Skeletal muscle satellite cell (primary cell): ENCODE results near the gene CARD9.

Experiments used
- H3K27me3 ChIP-seq: 2 replicates; pipeline ENCODE4 v1.7.0; 2013; ENCODE audit warnings: low read length; ENCODE audit not compliant: control insufficient read depth, insufficient read depth
- H3K36me3 ChIP-seq: 2 replicates; pipeline ENCODE4 v1.7.0; 2013; ENCODE audit warnings: mild to moderate bottlenecking, control low read depth, low read length; ENCODE audit not compliant: insufficient read depth
- H3K4me1 ChIP-seq: 2 replicates; pipeline ENCODE4 v1.7.0; 2013; ENCODE audit warnings: low read length; ENCODE audit not compliant: control insufficient read depth, insufficient read depth
- H3K4me2 ChIP-seq: 2 replicates; pipeline ENCODE4 v1.7.0; 2013; ENCODE audit warnings: mild to moderate bottlenecking, low read length
- H3K4me3 ChIP-seq: 2 replicates; pipeline ENCODE4 v1.7.0; 2013; ENCODE audit warnings: low read length
- H3K9ac ChIP-seq: 2 replicates; pipeline ENCODE4 v1.7.0; 2013; ENCODE audit warnings: mild to moderate bottlenecking, low read depth, low read length, moderate library complexity
- H3K9me3 ChIP-seq: replicated peaks from 2 replicates; pipeline ENCODE4 v1.7.0; 2013; ENCODE audit warnings: mild to moderate bottlenecking, control low read depth, low read length

Gene CARD9

DNA sequence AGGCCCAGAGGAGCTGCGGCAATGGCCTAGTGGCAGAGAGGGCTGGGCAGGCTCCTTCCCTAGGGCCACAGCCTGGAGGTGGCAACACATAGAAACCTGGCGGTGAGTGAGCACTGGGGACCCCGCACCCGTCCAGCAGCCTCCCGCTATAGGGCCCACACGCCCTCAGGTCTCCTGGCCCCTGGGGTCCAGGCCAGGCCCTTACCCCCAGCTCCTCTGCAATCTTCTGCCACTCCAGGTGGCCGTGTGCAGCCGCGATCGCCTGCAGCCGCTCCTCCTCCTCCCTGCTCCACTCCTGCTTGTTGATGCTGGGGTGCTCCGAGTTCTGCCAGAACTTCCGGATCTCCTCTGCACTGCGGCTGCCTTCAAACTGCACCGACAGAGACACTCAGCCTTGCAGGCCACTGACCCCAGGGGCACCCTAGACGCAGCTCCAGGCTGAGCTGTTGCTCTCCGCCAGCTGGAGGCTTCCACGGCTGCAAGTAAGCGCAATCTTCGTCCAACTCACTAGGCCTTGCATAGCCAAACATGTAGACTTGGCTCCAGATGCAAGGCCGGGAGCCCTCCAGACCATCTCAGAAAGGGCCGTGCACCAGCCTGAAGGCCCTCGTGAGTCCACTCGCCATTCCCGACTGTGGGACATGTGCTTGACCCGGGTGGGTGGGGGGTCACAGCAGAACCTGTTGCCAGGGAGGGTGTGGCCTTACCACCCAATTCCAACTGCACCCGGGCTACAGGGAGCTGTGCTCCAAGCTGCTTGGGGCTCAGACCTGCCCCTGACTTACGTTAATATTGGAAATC, 18.5 kb upstream of the CARD9 start:
- Histone ChIP-seq H3K4me3 (no peak overlapping the region), H3K4me2 (no peak overlapping the region), H3K9ac (no peak overlapping the region), H3K36me3 (peaks cover 80% of the 10 kb centered on the region), H3K9me3 (no peaks in the 10 kb centered on the region), H3K27me3 (no peaks in the 10 kb centered on the region), H3K4me1 (no peaks in the 10 kb centered on the region)

GRCh38 chr9:136389396-136389795, 15.9 kb upstream of the CARD9 start:
- no peaks in the 10 kb centered on the region for H3K9me3 ChIP-seq
- H3K4me2 ChIP-seq, result no peak overlapping the region
- no peak overlapping the region for H3K4me3 ChIP-seq
- H3K9ac ChIP-seq, result no peak overlapping the region
- H3K27me3 ChIP-seq, result no peaks in the 10 kb centered on the region
- H3K4me1 ChIP-seq, result no peaks in the 10 kb centered on the region
- H3K36me3 ChIP-seq, result peaks cover 76% of the 10 kb centered on the region

GRCh38 chr9:136387217-136387616, 13.7 kb upstream of the CARD9 start:
- Histone ChIP-seq H3K4me2 (no peak overlapping the region), H3K36me3 (peaks cover 75% of the 10 kb centered on the region), H3K4me1 (no peaks in the 10 kb centered on the region), H3K27me3 (no peaks in the 10 kb centered on the region), H3K9me3 (no peaks in the 10 kb centered on the region), H3K4me3 (no peak overlapping the region), H3K9ac (no peak overlapping the region)

DNA sequence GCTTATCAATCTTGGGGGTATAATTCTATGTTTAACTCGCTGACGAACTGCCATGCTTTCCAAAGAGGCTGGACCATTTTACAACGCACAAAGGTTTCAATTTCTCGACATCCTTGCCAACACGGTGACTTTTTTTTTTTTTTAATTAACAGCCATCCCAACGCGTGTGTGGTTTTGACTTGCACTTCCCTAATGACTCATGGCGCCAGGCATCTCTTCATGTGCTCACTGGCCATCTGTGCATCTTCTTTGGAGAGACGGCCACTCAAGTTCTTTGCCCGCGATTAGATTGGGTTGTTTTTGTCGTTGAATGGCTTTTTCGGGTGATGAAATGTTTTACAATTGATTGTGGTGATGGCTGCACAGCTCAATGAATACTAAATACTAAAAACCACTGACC, 12.5 kb upstream of the CARD9 start:
- Histone ChIP-seq H3K9me3 (no peaks in the 10 kb centered on the region), H3K27me3 (no peaks in the 10 kb centered on the region), H3K9ac (no peak overlapping the region), H3K36me3 (peaks cover 70% of the 10 kb centered on the region), H3K4me2 (no peak overlapping the region), H3K4me3 (no peak overlapping the region), H3K4me1 (no peaks in the 10 kb centered on the region)

GRCh38 chr9:136385015-136385414, 11.5 kb upstream of the CARD9 start:
- H3K27me3 ChIP-seq, result no peaks in the 10 kb centered on the region
- no peak overlapping the region for H3K9ac ChIP-seq
- H3K4me2 ChIP-seq, result no peak overlapping the region
- H3K4me3 ChIP-seq, result no peak overlapping the region
- H3K36me3 ChIP-seq, result peaks cover 74% of the 10 kb centered on the region
- no peaks in the 10 kb centered on the region for H3K9me3 ChIP-seq
- no peaks in the 10 kb centered on the region for H3K4me1 ChIP-seq

DNA sequence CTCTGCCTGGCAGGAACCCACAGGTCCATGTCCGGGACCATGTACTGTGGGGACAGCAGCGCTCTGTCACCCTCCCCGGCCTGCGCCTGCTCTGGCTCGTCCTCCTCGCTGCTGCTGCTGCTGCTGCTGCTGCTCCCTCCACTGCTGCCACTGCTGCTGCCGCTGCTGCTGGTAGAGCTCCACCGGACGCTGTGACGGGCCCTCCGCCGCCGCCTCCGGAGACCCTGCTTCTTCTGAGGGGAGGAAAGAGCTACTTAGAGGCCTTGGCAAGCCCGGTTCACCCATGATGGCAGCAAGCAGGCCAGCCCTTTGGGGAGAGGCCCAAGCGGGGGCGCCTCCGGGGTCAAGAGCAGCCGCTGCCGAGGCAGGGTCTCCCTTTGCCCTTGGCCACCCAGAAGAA, 10.0 kb upstream of the CARD9 start:
- Histone ChIP-seq H3K27me3 (no peaks in the 10 kb centered on the region), H3K9me3 (no peaks in the 10 kb centered on the region), H3K4me2 (no peak overlapping the region), H3K4me3 (no peak overlapping the region), H3K9ac (no peak overlapping the region), H3K36me3 (peaks cover 67% of the 10 kb centered on the region), H3K4me1 (no peaks in the 10 kb centered on the region)

DNA sequence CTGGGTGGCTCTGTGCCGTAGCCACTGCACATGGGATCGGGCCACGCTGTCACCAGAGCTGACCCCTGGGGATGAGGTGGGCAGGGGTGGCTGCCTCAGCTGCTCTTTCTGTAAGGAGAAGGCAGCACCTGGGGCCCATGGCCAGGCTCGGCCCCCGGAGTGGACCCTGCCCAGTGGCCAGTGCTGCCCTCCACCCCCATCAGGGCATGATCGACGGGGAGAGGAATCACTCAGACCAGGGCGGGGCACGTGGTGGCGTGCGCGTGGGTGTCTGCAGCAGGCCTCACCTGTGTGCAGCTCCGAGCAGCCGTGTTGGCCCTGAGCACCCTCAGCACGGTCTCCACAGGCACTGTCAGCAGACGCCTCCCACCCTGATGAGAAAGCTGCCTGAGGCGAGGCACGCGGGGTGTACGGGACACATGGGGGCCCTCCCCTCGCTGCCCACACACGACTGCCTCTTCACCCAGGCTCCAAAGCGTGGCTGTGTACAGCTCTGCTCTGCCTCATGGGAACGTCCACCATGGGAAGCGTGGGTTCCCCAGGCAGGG, 8.6 kb upstream of the CARD9 start:
- H3K4me2 ChIP-seq, result no peak overlapping the region
- H3K4me1 ChIP-seq, result no peaks in the 10 kb centered on the region
- peaks cover 58% of the 10 kb centered on the region for H3K36me3 ChIP-seq
- no peaks in the 10 kb centered on the region for H3K9me3 ChIP-seq
- H3K4me3 ChIP-seq, result no peak overlapping the region
- H3K9ac ChIP-seq, result no peak overlapping the region
- no peaks in the 10 kb centered on the region for H3K27me3 ChIP-seq

DNA sequence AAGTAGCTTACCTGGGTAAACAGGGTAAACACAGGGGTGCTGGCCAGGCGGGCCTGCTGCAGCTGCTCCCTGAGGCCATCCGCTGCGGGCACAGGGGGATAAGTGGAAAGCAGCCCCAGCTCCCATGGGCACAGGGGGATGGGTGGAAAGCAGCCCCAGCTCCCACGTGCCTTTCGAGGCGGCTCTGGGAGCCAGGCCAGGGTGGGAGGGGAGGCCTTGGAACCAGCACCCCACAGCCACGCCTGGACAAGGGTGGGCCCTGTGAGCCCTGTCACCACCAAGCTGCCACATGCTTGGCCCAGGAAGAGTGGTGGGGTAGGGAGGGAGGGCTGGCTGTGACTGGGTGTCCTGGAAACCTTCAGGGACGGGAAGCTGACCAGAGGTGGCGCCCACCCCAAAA, 7.8 kb upstream of the CARD9 start:
- H3K9me3 ChIP-seq, result no peaks in the 10 kb centered on the region
- no peaks in the 10 kb centered on the region for H3K27me3 ChIP-seq
- H3K9ac ChIP-seq, result no peak overlapping the region
- H3K36me3 ChIP-seq, result peaks cover 56% of the 10 kb centered on the region
- H3K4me1 ChIP-seq, result no peaks in the 10 kb centered on the region
- no peak overlapping the region for H3K4me3 ChIP-seq
- H3K4me2 ChIP-seq, result no peak overlapping the region

DNA sequence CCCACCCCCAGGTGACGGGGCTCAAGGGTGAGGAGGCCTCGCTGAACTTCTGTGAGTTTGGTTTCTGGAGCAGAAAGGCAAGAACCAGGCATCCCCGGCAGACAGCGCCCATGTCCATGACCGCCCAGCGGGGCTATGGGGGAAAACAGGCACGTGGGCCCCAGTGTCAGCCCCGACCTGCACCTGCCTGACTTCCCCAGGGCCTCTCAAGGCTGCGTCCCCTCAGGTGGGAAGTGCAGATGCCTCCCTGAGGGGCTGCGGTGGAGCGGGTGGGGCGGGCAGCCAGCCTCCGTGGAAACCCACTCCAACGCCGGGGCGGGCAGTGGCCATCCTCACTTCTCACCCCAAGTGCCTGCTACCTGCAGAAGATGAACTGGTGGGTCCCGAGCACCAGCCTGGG, 6.9 kb upstream of the CARD9 start:
- Histone ChIP-seq H3K27me3 (no peaks in the 10 kb centered on the region), H3K4me1 (no peaks in the 10 kb centered on the region), H3K9me3 (no peaks in the 10 kb centered on the region), H3K4me3 (no peak overlapping the region), H3K9ac (no peak overlapping the region), H3K4me2 (no peak overlapping the region), H3K36me3 (peaks cover 57% of the 10 kb centered on the region)

DNA sequence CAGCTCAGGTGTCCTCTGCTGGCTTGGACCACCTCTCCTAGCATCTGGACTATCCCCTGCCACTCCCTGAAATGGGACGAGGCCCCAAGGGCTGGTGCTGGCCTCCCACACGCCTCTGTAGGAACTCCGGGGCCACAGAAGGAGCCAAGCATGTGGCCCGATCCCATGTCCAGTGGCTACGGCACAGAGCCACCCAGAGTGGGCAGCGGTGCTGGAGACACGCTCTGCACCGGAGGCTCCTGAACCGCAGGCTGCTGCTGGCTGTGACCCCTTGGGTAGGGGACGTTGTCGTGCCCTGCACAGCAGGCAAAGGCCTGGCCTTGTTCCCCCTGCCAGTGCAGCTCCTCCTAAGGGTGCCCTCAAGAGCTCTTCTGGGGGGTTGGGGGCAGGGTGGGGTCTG, 6.4 kb upstream of the CARD9 start:
- no peak overlapping the region for H3K4me3 ChIP-seq
- peaks cover 56% of the 10 kb centered on the region for H3K36me3 ChIP-seq
- no peaks in the 10 kb centered on the region for H3K27me3 ChIP-seq
- H3K9me3 ChIP-seq, result no peaks in the 10 kb centered on the region
- H3K4me1 ChIP-seq, result no peaks in the 10 kb centered on the region
- no peak overlapping the region for H3K9ac ChIP-seq
- H3K4me2 ChIP-seq, result no peak overlapping the region

DNA sequence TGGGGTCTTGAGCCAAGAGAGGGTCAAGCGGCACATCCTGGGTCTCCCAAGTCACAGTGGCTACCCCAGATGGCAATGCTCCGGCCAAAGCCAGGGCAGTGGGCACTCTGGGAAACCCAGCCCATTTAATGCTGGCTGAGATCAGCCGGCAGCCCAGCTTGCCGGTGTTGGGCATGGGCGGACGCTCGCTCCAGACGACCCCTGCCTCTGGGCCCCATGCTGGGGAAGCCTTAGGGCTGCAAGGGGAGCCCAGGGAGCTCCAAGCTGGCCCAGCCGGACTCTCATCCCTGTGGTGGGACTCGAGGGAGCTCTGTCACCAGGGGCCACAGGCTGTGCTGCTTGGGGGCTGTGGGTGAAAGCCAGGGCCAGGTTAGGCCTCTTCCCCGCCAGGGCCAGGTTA, 5.9 kb upstream of the CARD9 start:
- H3K27me3 ChIP-seq, result no peaks in the 10 kb centered on the region
- peaks cover 52% of the 10 kb centered on the region for H3K36me3 ChIP-seq
- H3K4me1 ChIP-seq, result no peaks in the 10 kb centered on the region
- H3K9ac ChIP-seq, result no peak overlapping the region
- no peak overlapping the region for H3K4me2 ChIP-seq
- H3K4me3 ChIP-seq, result no peak overlapping the region
- H3K9me3 ChIP-seq, result no peaks in the 10 kb centered on the region

DNA sequence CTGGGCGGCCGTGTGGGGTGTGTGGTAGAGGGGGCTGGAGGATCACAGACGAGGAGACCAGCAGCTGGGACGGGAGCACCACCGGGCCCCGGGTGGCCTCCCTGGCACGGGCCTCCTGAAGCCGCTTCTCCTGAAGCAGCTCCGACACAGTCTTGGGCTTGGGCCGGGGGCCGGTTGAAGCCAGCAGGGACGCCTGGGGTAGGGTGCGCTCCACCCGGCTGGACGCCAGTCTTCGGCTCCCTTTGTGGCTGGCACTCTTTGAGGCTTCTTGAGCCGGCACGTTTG, 5.5 kb upstream of the CARD9 start:
- Histone ChIP-seq H3K27me3 (no peaks in the 10 kb centered on the region), H3K9ac (no peak overlapping the region), H3K4me3 (no peak overlapping the region), H3K36me3 (peaks cover 48% of the 10 kb centered on the region), H3K9me3 (no peaks in the 10 kb centered on the region), H3K4me2 (no peak overlapping the region), H3K4me1 (no peaks in the 10 kb centered on the region)
